ENCODE results near the gene NPB.

NPB gene

GRCh38 chr17:81934850-81935708 lies 33.0 kb downstream of the NPB start:
- H3K27me3 ChIP-seq (ENCODE audit: control insufficient read depth in 1 of 2, insufficient read depth in 2 of 2, low read length in 2 of 2): peaks cover 0 to 11% of the 10 kb centered on the region in 2 donors

DNA sequence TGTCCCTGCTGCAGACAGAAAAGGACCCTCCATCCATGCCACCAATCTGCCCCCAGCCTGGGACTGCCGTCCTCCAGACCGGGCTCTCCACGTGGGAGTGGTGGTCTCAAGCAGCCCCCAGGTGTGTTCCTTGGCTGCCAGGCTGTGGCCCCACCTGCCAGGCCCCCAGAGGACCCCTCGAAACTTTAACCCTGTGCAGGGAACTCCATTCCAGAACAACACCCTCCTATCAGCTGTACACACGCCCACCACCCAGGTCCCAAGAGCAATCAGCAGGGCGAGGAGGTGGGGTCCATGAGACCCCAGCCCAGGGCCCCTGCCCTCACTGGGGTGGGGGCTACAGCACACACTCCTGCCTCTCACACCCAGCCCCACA lies 33.7 kb downstream of the NPB start:
- Histone ChIP-seq H3K4me3 (ENCODE audit: low read depth in 1 of 2, low read length in 2 of 2) (no peak overlapping the region), H3K36me3 (ENCODE audit: insufficient read depth, low read length) (no peaks in the 10 kb centered on the region), H3K27me3 (ENCODE audit: control insufficient read depth in 1 of 2, insufficient read depth in 2 of 2, low read length in 2 of 2) (peaks cover 0 to 15% of the 10 kb centered on the region in 2 donors)

More at GRCh38 chr17:81934850-81935708, 33.0 kb downstream of the NPB start:
- H3K9me3 ChIP-seq (ENCODE audit: low read length): no peaks in the 10 kb centered on the region
- no peak overlapping the region for H3K27ac ChIP-seq (ENCODE audit: low read depth, low read length)
- no peak overlapping the region for H3K9ac ChIP-seq (ENCODE audit: low read length)
- no peaks in the 10 kb centered on the region for H3K36me3 ChIP-seq (ENCODE audit: insufficient read depth, low read length)
- peaks cover 6% of the 10 kb centered on the region for H3K4me1 ChIP-seq (ENCODE audit: insufficient read depth, low read length)
- H3K4me3 ChIP-seq (ENCODE audit: low read depth in 1 of 2, low read length in 2 of 2): no peak overlapping the region

DNA sequence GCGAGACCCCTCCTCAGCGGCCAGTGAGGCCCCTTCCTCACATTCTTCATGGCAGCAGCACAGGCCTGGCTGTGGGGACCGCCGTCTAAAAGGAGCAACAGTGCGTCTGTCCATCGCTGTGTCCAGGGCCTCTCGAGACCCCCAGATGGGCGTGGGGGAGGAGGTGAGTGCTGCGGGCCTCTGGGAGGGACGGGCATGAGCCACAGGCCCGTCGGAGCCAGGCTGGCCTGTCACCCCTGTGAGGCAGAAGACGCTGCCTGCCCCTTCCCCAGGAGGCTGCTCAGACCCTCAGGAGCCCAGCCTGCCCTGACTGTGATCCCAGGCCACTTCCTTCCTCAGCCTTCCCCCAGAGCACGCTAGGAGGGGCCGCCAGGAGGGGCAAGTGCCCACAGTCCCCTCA lies 37.2 kb downstream of the NPB start:
- H3K9me3 ChIP-seq (ENCODE audit: low read length): no peaks in the 10 kb centered on the region
- H3K27ac ChIP-seq (ENCODE audit: low read depth, low read length): no peak overlapping the region
- no peak overlapping the region for H3K9ac ChIP-seq (ENCODE audit: low read length)
- H3K4me3 ChIP-seq (ENCODE audit: low read depth in 1 of 2, low read length in 2 of 2): no peak overlapping the region
- peaks cover 0 to 32% of the 10 kb centered on the region in 2 donors for H3K27me3 ChIP-seq (ENCODE audit: control insufficient read depth in 1 of 2, insufficient read depth in 2 of 2, low read length in 2 of 2)
- no peaks in the 10 kb centered on the region for H3K36me3 ChIP-seq (ENCODE audit: insufficient read depth, low read length)
- peaks cover 6% of the 10 kb centered on the region for H3K4me1 ChIP-seq (ENCODE audit: insufficient read depth, low read length)

More for the DNA sequence above, 33.7 kb downstream of the NPB start:
- Histone ChIP-seq H3K9me3 (ENCODE audit: low read length) (no peaks in the 10 kb centered on the region), H3K4me1 (ENCODE audit: insufficient read depth, low read length) (peaks cover 6% of the 10 kb centered on the region), H3K9ac (ENCODE audit: low read length) (no peak overlapping the region), H3K27ac (ENCODE audit: low read depth, low read length) (no peak overlapping the region)

GRCh38 chr17:81939881-81940385 lies 37.9 kb downstream of the NPB start:
- Histone ChIP-seq H3K4me3 (ENCODE audit: low read depth in 1 of 2, low read length in 2 of 2) (no peak overlapping the region), H3K36me3 (ENCODE audit: insufficient read depth, low read length) (no peaks in the 10 kb centered on the region), H3K27me3 (ENCODE audit: control insufficient read depth in 1 of 2, insufficient read depth in 2 of 2, low read length in 2 of 2) (peaks cover 0 to 32% of the 10 kb centered on the region in 2 donors), H3K4me1 (ENCODE audit: insufficient read depth, low read length) (peaks cover 6% of the 10 kb centered on the region), H3K9me3 (ENCODE audit: low read length) (no peaks in the 10 kb centered on the region), H3K9ac (ENCODE audit: low read length) (no peak overlapping the region), H3K27ac (ENCODE audit: low read depth, low read length) (no peak overlapping the region)

DNA sequence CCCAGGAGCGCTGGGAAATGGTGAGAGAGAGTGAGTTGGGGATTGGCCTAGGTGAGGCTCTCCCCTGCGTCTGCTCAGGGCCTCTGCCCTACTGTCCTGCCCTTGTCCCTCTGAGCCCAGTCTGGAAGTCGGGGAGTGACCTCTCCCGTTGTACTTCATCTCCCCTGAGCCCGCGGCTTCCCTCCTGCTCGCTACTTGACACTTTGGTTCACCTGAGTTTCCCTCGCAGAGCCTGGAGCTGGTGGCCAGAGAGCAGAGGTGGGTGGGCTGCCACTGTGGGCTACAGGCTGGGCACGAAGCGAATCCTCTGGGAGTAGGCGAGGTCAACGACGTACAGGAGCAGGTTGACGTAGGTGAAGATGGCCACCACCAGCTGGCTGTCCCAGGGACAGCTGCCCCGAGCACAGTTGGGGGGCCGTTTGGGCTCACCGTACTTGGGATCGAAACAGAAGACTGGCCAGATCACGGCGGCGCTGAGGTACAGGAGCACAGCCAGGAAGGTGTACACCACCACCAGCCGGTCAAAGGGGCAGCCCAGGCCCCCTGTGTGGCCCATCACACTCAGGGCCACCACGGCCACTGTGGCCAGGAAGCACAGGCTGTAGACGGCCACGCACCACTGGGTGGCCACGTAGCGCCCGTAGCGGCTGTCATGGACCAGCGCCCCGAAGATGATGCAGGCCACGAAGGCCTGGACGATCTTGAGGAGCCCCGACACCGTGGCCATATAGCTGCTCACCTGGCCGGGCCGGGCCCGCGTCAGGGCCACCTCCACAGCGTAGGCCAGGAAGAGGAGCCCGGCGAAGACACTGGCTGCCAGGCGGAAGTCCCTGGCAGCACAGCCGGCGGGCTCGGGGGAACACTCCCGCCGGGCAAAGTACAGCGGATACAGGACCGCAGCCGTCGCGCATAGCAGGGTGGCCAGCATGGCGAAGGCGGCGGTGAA lies 38.8 kb downstream of the NPB start:
- Histone ChIP-seq H3K9ac (ENCODE audit: low read length) (no peak overlapping the region), H3K4me1 (ENCODE audit: insufficient read depth, low read length) (peaks cover 6% of the 10 kb centered on the region), H3K27me3 (ENCODE audit: control insufficient read depth in 1 of 2, insufficient read depth in 2 of 2, low read length in 2 of 2) (peaks cover 0 to 32% of the 10 kb centered on the region in 2 donors), H3K36me3 (ENCODE audit: insufficient read depth, low read length) (no peaks in the 10 kb centered on the region), H3K4me3 (ENCODE audit: low read depth in 1 of 2, low read length in 2 of 2) (no peak overlapping the region), H3K9me3 (ENCODE audit: low read length) (no peaks in the 10 kb centered on the region), H3K27ac (ENCODE audit: low read depth, low read length) (no peak overlapping the region)

- no peak overlapping the region for H3K4me3 ChIP-seq (ENCODE audit: low read depth in 1 of 2, low read length in 2 of 2)
These were observed 39.6 kb downstream of the NPB start for GRCh38 chr17:81941484-81942166.

GRCh38 chr17:81942167-81942553 lies 40.1 kb downstream of the NPB start:
- Histone ChIP-seq H3K9me3 (ENCODE audit: low read length) (no peaks in the 10 kb centered on the region), H3K27ac (ENCODE audit: low read depth, low read length) (no peak overlapping the region), H3K9ac (ENCODE audit: low read length) (no peak overlapping the region), H3K4me3 (ENCODE audit: low read depth in 1 of 2, low read length in 2 of 2) (no peak overlapping the region), H3K4me1 (ENCODE audit: insufficient read depth, low read length) (no peaks in the 10 kb centered on the region), H3K27me3 (ENCODE audit: control insufficient read depth in 1 of 2, insufficient read depth in 2 of 2, low read length in 2 of 2) (peaks cover 0 to 26% of the 10 kb centered on the region in 2 donors), H3K36me3 (ENCODE audit: insufficient read depth, low read length) (no peaks in the 10 kb centered on the region)

More at GRCh38 chr17:81941484-81942166, 39.6 kb downstream of the NPB start:
- Histone ChIP-seq H3K9me3 (ENCODE audit: low read length) (no peaks in the 10 kb centered on the region), H3K9ac (ENCODE audit: low read length) (no peak overlapping the region), H3K4me1 (ENCODE audit: insufficient read depth, low read length) (peaks cover 4% of the 10 kb centered on the region), H3K36me3 (ENCODE audit: insufficient read depth, low read length) (no peaks in the 10 kb centered on the region), H3K27ac (ENCODE audit: low read depth, low read length) (no peak overlapping the region), H3K27me3 (ENCODE audit: control insufficient read depth in 1 of 2, insufficient read depth in 2 of 2, low read length in 2 of 2) (peaks cover 0 to 29% of the 10 kb centered on the region in 2 donors)

DNA sequence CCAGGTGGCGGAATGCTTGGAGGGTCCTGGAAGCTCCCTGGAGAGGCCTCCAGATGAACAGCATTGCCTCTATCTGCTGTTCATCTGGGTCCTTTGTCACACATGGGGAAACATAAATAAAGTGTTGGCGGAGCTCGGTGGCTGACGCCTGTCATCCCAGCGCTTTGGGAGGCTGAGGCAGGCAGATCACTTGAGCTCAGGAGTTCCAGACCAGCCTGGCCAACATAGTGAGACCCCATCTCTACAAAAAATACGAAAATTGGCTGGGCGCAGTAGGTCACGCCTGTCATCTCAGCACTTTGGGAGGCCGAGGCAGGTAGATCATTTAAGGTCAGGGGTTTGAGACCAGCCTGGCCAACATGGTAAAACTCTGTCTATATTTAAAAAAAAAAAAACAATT lies 42.8 kb downstream of the NPB start:
- H3K9me3 ChIP-seq (ENCODE audit: low read length): no peaks in the 10 kb centered on the region
- no peaks in the 10 kb centered on the region for H3K4me1 ChIP-seq (ENCODE audit: insufficient read depth, low read length)
- H3K27ac ChIP-seq (ENCODE audit: low read depth, low read length): no peak overlapping the region
- no peak overlapping the region for H3K4me3 ChIP-seq (ENCODE audit: low read depth in 1 of 2, low read length in 2 of 2)
- H3K27me3 ChIP-seq (ENCODE audit: control insufficient read depth in 1 of 2, insufficient read depth in 2 of 2, low read length in 2 of 2): peaks cover 0 to 24% of the 10 kb centered on the region in 2 donors
- H3K9ac ChIP-seq (ENCODE audit: low read length): no peak overlapping the region
- no peaks in the 10 kb centered on the region for H3K36me3 ChIP-seq (ENCODE audit: insufficient read depth, low read length)

- no peaks in the 10 kb centered on the region for H3K4me1 ChIP-seq (ENCODE audit: insufficient read depth, low read length)
- H3K36me3 ChIP-seq (ENCODE audit: insufficient read depth, low read length): no peaks in the 10 kb centered on the region
- peaks cover 0 to 3% of the 10 kb centered on the region in 2 donors for H3K27me3 ChIP-seq (ENCODE audit: control insufficient read depth in 1 of 2, insufficient read depth in 2 of 2, low read length in 2 of 2)
- no peaks in the 10 kb centered on the region for H3K9me3 ChIP-seq (ENCODE audit: low read length)
- H3K9ac ChIP-seq (ENCODE audit: low read length): no peak within 1 kb of the TSS
- H3K27ac ChIP-seq (ENCODE audit: low read depth, low read length): no peak within 1 kb of the TSS
- no peak within 1 kb of the TSS for H3K4me3 ChIP-seq (ENCODE audit: low read depth in 1 of 2, low read length in 2 of 2)
These were observed 45.2 kb downstream of the NPB start, which contains the start of gene MYADML2 for GRCh38 chr17:81947189-81947588. MYADML2 (minus strand) TSS chr17:81947233; CDS start chr17:81941741, 5,492 bp downstream.

- Histone ChIP-seq H3K9me3 (ENCODE audit: low read length) (no peaks in the 10 kb centered on the region), H3K4me1 (ENCODE audit: insufficient read depth, low read length) (no peaks in the 10 kb centered on the region), H3K27me3 (ENCODE audit: control insufficient read depth in 1 of 2, insufficient read depth in 2 of 2, low read length in 2 of 2) (peaks cover 0 to 6% of the 10 kb centered on the region in 2 donors), H3K9ac (ENCODE audit: low read length) (no peak overlapping the region), H3K27ac (ENCODE audit: low read depth, low read length) (no peak overlapping the region), H3K36me3 (ENCODE audit: insufficient read depth, low read length) (no peaks in the 10 kb centered on the region), H3K4me3 (ENCODE audit: low read depth in 1 of 2, low read length in 2 of 2) (no peak overlapping the region)
These were observed 46.8 kb downstream of the NPB start for GRCh38 chr17:81948635-81949378.
